RWPE1 (cell line): ENCODE results near the gene IGFBP6.

Source experiments
- CTCF ChIA-PET: fragments of 350-600 bp; sonication (Branson Sonifier 250); formaldehyde crosslinking; extraction: SDS; loops from one replicate; lab custom pipeline; 2021; lab: Yijun Ruan, JAX
- POLR2A ChIA-PET: fragments of 400-600 bp; formaldehyde crosslinking; extraction: SDS; loops from one replicate; lab custom pipeline; 2020; ENCODE audit warnings: antibody characterized with exemption; ENCODE audit not compliant: low non-redundant PET; lab: Yijun Ruan, JAX
- DNase-seq: peaks from one replicate; pipeline ENCODE4 v3.0.0; 2012; ENCODE audit warnings: low spot score
- H3K27ac ChIP-seq: fragments of 450-650 bp; 2 replicates; pipeline ENCODE4 v1.5.1; 2017
- CTCF ChIP-seq: fragments of 450-650 bp; conservative IDR thresholded peaks from 2 replicates; pipeline ENCODE4 v1.5.1; 2017; ENCODE audit warnings: low read depth, mild to moderate bottlenecking

The IGFBP6 gene

GRCh38 chr12:53071591-53072551 lies 25.6 kb upstream of the IGFBP6 start:
- ChIA-PET CTCF (interaction anchor here (0.6 to 1.6 kb wide), 5 partner anchors 10 to 31 kb away, joined by 3 to 5 read pairs (median 4); no protein-coding TSS in a partner anchor), POLR2A (no interaction called here)
- TF ChIP-seq CTCF = no peak
- DNase-seq = no peak
- H3K27ac ChIP-seq = peak overlapping the region; percentile 97

- H3K27ac ChIP-seq = peak overlapping the region; percentile 97
- CTCF ChIA-PET = no interaction called here
- TF ChIP-seq CTCF = no peak
- no peak for DNase-seq
- POLR2A ChIA-PET = no interaction called here
Observed at GRCh38 chr12:53073881-53074280, 23.6 kb upstream of the IGFBP6 start.

- peak overlapping the region; percentile 97 for H3K27ac ChIP-seq
- ChIA-PET CTCF (interaction anchor here (5.0 kb wide), 1 partner anchor 8 kb away, joined by 37 read pairs; no protein-coding TSS in a partner anchor), POLR2A (no interaction called here)
- DNase-seq = no peak
- TF ChIP-seq CTCF = no peak
Observed at GRCh38 chr12:53074283-53074998, 23.0 kb upstream of the IGFBP6 start.

GRCh38 chr12:53074999-53075370 lies 22.5 kb upstream of the IGFBP6 start:
- POLR2A ChIA-PET = no interaction called here
- DNase-seq = no peak
- peak overlapping the region; percentile 97 for H3K27ac ChIP-seq
- no peak for TF ChIP-seq CTCF
- CTCF ChIA-PET = interaction anchor here (5.0 kb wide), 1 partner anchor 8 kb away, joined by 37 read pairs; no protein-coding TSS in a partner anchor

- ChIA-PET CTCF (interaction anchor here (0.8 to 5.0 kb wide), 2 partner anchors 10 to 22 kb away, joined by 3 to 37 read pairs; no protein-coding TSS in a partner anchor), POLR2A (no interaction called here)
- no peak for TF ChIP-seq CTCF
- peak overlapping the region; percentile 32; the same call in 1 of the 2 replicates for H3K27ac ChIP-seq
- no peak for DNase-seq
Observed at GRCh38 chr12:53076461-53076860, 21.0 kb upstream of the IGFBP6 start.

GRCh38 chr12:53077030-53077429 lies 20.4 kb upstream of the IGFBP6 start:
- POLR2A ChIA-PET = no interaction called here
- DNase-seq = no peak
- H3K27ac ChIP-seq = peak overlapping the region; percentile 32; the same call in 1 of the 2 replicates
- no peak for TF ChIP-seq CTCF
- CTCF ChIA-PET = interaction anchor here (0.5 to 5.0 kb wide), 4 partner anchors 10 to 24 kb away, joined by 3 to 37 read pairs (median 3); no protein-coding TSS in a partner anchor
